Measurements from ENCODE around the gene PPP5C. TPM values are rescaled to one million over a fixed set of nuclear protein-coding genes. Genes with fewer than 3 reads are reported as not detected.

PPP5C gene
- polyA plus RNA-seq, 1 donor from 2014 or later: 99.3 TPM

DNA sequence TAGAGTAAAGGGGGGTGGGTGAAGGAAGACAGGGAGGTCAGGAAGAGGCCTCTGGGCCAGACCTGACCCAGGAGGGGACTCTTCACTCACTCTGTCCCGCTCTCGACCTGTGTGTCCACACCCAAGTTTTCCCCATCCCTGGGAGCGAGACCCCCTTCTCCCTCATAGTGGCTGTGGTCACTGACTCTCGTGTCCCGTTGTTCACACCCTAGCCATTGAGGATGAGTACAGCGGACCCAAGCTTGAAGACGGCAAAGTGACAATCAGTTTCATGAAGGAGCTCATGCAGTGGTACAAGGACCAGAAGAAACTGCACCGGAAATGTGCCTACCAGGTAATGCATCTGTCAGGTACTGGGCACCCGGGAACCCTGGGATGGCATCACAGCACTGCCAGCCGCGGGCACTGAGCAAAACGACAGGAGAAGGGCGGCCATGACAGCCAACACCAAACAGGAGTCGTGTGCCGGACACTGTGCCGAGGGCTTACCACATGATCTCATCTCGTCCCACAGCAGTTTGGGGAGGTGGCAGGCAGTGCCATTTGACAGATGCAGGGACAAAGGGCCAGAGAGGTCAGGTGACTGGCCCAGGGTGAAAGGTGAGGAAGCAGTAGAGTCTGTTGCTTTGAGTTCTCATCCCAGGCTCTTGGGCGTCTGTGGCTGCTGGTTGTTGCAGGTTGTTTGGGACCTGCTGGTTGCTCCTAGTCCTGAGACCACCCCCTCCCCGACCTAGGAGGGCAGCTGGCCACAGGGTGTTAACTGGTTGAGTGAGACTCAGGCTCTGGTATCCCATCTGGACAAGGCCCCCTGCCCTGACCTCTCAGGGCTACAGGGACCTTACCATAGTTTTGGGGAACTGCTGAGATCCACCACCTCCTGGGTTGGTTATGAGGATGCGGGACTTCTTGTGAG, 29.6 kb downstream of the PPP5C start:
- TF ChIP-seq, protein P1, sequence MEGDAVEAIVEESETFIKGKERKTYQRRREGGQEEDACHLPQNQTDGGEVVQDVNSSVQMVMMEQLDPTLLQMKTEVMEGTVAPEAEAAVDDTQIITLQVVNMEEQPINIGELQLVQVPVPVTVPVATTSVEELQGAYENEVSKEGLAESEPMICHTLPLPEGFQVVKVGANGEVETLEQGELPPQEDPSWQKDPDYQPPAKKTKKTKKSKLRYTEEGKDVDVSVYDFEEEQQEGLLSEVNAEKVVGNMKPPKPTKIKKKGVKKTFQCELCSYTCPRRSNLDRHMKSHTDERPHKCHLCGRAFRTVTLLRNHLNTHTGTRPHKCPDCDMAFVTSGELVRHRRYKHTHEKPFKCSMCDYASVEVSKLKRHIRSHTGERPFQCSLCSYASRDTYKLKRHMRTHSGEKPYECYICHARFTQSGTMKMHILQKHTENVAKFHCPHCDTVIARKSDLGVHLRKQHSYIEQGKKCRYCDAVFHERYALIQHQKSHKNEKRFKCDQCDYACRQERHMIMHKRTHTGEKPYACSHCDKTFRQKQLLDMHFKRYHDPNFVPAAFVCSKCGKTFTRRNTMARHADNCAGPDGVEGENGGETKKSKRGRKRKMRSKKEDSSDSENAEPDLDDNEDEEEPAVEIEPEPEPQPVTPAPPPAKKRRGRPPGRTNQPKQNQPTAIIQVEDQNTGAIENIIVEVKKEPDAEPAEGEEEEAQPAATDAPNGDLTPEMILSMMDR (IDR thresholded peaks at IDR 0.05; ENCODE audit: poor library complexity, severe bottlenecking): no peak
- TF ChIP-seq EP300 (conservative IDR thresholded peaks at IDR 0.05; ENCODE audit: poor library complexity, severe bottlenecking) (no peak), RAD21 (conservative IDR thresholded peaks at IDR 0.05) (no peak), POLR2AphosphoS5 (IDR thresholded peaks at IDR 0.05) (no peak), SMC3 (conservative IDR thresholded peaks at IDR 0.05; ENCODE audit: poor library complexity) (no peak), MXI1 (conservative IDR thresholded peaks at IDR 0.05; ENCODE audit: poor library complexity, severe bottlenecking) (no peak), EZH2 (IDR thresholded peaks at IDR 0.05; ENCODE audit: borderline replicate concordance, insufficient read depth, low read length, poor library complexity, severe bottlenecking) (no peak), TAF1 (IDR thresholded peaks at IDR 0.05; ENCODE audit: low read depth) (no peak)
- TF ChIP-seq, protein P2, sequence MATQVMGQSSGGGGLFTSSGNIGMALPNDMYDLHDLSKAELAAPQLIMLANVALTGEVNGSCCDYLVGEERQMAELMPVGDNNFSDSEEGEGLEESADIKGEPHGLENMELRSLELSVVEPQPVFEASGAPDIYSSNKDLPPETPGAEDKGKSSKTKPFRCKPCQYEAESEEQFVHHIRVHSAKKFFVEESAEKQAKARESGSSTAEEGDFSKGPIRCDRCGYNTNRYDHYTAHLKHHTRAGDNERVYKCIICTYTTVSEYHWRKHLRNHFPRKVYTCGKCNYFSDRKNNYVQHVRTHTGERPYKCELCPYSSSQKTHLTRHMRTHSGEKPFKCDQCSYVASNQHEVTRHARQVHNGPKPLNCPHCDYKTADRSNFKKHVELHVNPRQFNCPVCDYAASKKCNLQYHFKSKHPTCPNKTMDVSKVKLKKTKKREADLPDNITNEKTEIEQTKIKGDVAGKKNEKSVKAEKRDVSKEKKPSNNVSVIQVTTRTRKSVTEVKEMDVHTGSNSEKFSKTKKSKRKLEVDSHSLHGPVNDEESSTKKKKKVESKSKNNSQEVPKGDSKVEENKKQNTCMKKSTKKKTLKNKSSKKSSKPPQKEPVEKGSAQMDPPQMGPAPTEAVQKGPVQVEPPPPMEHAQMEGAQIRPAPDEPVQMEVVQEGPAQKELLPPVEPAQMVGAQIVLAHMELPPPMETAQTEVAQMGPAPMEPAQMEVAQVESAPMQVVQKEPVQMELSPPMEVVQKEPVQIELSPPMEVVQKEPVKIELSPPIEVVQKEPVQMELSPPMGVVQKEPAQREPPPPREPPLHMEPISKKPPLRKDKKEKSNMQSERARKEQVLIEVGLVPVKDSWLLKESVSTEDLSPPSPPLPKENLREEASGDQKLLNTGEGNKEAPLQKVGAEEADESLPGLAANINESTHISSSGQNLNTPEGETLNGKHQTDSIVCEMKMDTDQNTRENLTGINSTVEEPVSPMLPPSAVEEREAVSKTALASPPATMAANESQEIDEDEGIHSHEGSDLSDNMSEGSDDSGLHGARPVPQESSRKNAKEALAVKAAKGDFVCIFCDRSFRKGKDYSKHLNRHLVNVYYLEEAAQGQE (IDR thresholded peaks at IDR 0.05; ENCODE audit: borderline replicate concordance): no peak
- H3K79me2 ChIP-seq (replicated peaks; ENCODE audit: insufficient read depth, low read length): peaks cover 3% of the 10 kb centered on the region
- H3K4me3 ChIP-seq (ENCODE audit: low read length): no peak overlapping the region
- H3K36me3 ChIP-seq (ENCODE audit: insufficient read depth, low read length): no peaks in the 10 kb centered on the region
- H3K9me3 ChIP-seq (ENCODE audit: low read length): no peaks in the 10 kb centered on the region
- no peak overlapping the region for H2AFZ ChIP-seq (ENCODE audit: low read depth, low read length)
- no peaks in the 10 kb centered on the region for H3K9me2 ChIP-seq (ENCODE audit: insufficient read depth, low read length)
- no peaks in the 10 kb centered on the region for H3K27me3 ChIP-seq (ENCODE audit: insufficient read depth, low read depth, low read length)
- H3K27ac ChIP-seq (ENCODE audit: low read length): no peak overlapping the region
- H4K20me1 ChIP-seq (ENCODE audit: insufficient read depth): no peaks in the 10 kb centered on the region
- H3K4me2 ChIP-seq (ENCODE audit: low read length): no peak overlapping the region
- H3K9ac ChIP-seq (ENCODE audit: low read length): no peak overlapping the region
- H3F3A ChIP-seq (ENCODE audit: insufficient read depth, low read length, poor library complexity, severe bottlenecking): no peaks in the 10 kb centered on the region

DNA sequence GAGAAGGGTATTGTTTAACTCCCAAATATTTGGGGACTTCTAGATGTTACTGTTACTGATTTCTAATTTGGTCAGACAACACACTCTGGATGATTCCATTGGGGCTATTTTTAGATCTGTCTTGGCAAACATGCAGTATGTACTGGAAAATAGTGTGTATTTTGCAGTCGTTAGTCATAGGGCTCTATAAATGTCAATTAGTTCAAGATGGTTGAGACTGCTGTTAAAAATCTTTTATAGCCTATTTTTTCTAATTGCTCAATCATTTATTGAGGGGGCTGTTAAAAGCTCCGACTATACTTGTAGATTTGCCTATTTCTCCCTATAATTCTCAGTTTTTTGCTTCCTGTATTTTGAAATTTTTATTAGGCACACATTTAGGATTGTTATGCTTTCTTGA, 31.4 kb downstream of the PPP5C start:
- Histone ChIP-seq H3K4me2 (ENCODE audit: low read length) (no peak overlapping the region), H3K27ac (ENCODE audit: low read length) (no peak overlapping the region), H3K36me3 (ENCODE audit: insufficient read depth, low read length) (no peaks in the 10 kb centered on the region)

More for the DNA sequence above, 31.4 kb downstream of the PPP5C start:
- H3K4me3 ChIP-seq (ENCODE audit: low read length): no peak overlapping the region
- no peak overlapping the region for H3K9ac ChIP-seq (ENCODE audit: low read length)
- no peaks in the 10 kb centered on the region for H3K27me3 ChIP-seq (ENCODE audit: insufficient read depth, low read depth, low read length)
- no peaks in the 10 kb centered on the region for H4K20me1 ChIP-seq (ENCODE audit: insufficient read depth)
- H3K9me2 ChIP-seq (ENCODE audit: insufficient read depth, low read length): no peaks in the 10 kb centered on the region
- no peak overlapping the region for H2AFZ ChIP-seq (ENCODE audit: low read depth, low read length)
- H3F3A ChIP-seq (ENCODE audit: insufficient read depth, low read length, poor library complexity, severe bottlenecking): no peaks in the 10 kb centered on the region
- H3K79me2 ChIP-seq (replicated peaks; ENCODE audit: insufficient read depth, low read length): peaks cover 3% of the 10 kb centered on the region
- H3K9me3 ChIP-seq (ENCODE audit: low read length): no peaks in the 10 kb centered on the region
- no peak for TF ChIP-seq TAF1 (IDR thresholded peaks at IDR 0.05; ENCODE audit: low read depth)
- TF ChIP-seq, protein P2 (IDR thresholded peaks at IDR 0.05; ENCODE audit: borderline replicate concordance): no peak
- TF ChIP-seq EP300 (conservative IDR thresholded peaks at IDR 0.05; ENCODE audit: poor library complexity, severe bottlenecking): no peak
- TF ChIP-seq, protein P1 (IDR thresholded peaks at IDR 0.05; ENCODE audit: poor library complexity, severe bottlenecking): no peak
- TF ChIP-seq POLR2AphosphoS5 (IDR thresholded peaks at IDR 0.05): no peak
- TF ChIP-seq SMC3 (conservative IDR thresholded peaks at IDR 0.05; ENCODE audit: poor library complexity): no peak
- no peak for TF ChIP-seq MXI1 (conservative IDR thresholded peaks at IDR 0.05; ENCODE audit: poor library complexity, severe bottlenecking)
- no peak for TF ChIP-seq EZH2 (IDR thresholded peaks at IDR 0.05; ENCODE audit: borderline replicate concordance, insufficient read depth, low read length, poor library complexity, severe bottlenecking)
- TF ChIP-seq RAD21 (conservative IDR thresholded peaks at IDR 0.05): no peak
